ENCODE data around the gene CD22.
"Not testable (repeated sequence)": the region's sequence is repeated elsewhere in the genome, so short reads cannot be mapped to it uniquely, and the experiment has no call there.

The CD22 gene

GRCh38 chr19:35328851-35329285, at the start of gene CD22:
CD22 (plus strand) TSS chr19:35329187; CDS start chr19:35332041, 2,854 bp downstream.
- no peak for FAIRE-seq
- DNase-seq (ENCODE audit: low spot score), result no peak

GRCh38 chr19:35279374-35279773, 49.6 kb upstream of the CD22 start:
- FAIRE-seq (no peak), DNase-seq (ENCODE audit: low spot score) (no peak)

- DNase-seq (ENCODE audit: low spot score) (no peak), FAIRE-seq (no peak)
Measured at GRCh38 chr19:35279985-35280821, 48.8 kb upstream of the CD22 start.

- FAIRE-seq (no peak), DNase-seq (ENCODE audit: low spot score) (no peak)
Measured at GRCh38 chr19:35281303-35281702, 47.7 kb upstream of the CD22 start.

GRCh38 chr19:35284153-35285094, 44.6 kb upstream of the CD22 start:
- FAIRE-seq, result no peak
- no peak for DNase-seq (ENCODE audit: low spot score)

GRCh38 chr19:35285095-35285449, 43.9 kb upstream of the CD22 start:
- DNase-seq (ENCODE audit: low spot score) (no peak), FAIRE-seq (no peak)

- not testable (repeated sequence) for DNase-seq (ENCODE audit: low spot score); FAIRE-seq
Measured at GRCh38 chr19:35285465-35285864, 43.5 kb upstream of the CD22 start.

- not testable (repeated sequence) for FAIRE-seq; DNase-seq (ENCODE audit: low spot score)
Measured at GRCh38 chr19:35286101-35286500, 42.9 kb upstream of the CD22 start.

GRCh38 chr19:35287713-35288112, 41.3 kb upstream of the CD22 start:
- DNase-seq (ENCODE audit: low spot score), result no peak

GRCh38 chr19:35288331-35288730, 40.7 kb upstream of the CD22 start:
- FAIRE-seq, result no peak
- no peak for DNase-seq (ENCODE audit: low spot score)

More at GRCh38 chr19:35287713-35288112, 41.3 kb upstream of the CD22 start:
- no peak for FAIRE-seq

GRCh38 chr19:35288906-35289305, 40.1 kb upstream of the CD22 start:
- FAIRE-seq, result no peak
- DNase-seq (ENCODE audit: low spot score), result no peak

- no peak for FAIRE-seq
- no peak for DNase-seq (ENCODE audit: low spot score)
Measured at GRCh38 chr19:35290381-35291127, 38.4 kb upstream of the CD22 start.

GRCh38 chr19:35291259-35291658, 37.7 kb upstream of the CD22 start:
- DNase-seq (ENCODE audit: low spot score) (no peak), FAIRE-seq (no peak)

GRCh38 chr19:35291916-35292315, 37.1 kb upstream of the CD22 start, which contains the start of gene MAG:
MAG (plus strand) TSS chr19:35292161; CDS start chr19:35295409, 3,248 bp downstream.
- DNase-seq (ENCODE audit: low spot score) (no peak), FAIRE-seq (no peak)

- FAIRE-seq (no peak), DNase-seq (ENCODE audit: low spot score) (no peak)
Measured at GRCh38 chr19:35292421-35293362, 36.3 kb upstream of the CD22 start.

- FAIRE-seq, result no peak
- no peak for DNase-seq (ENCODE audit: low spot score)
Measured at GRCh38 chr19:35293363-35293739, 35.6 kb upstream of the CD22 start.

- FAIRE-seq (no peak), DNase-seq (ENCODE audit: low spot score) (no peak)
Measured at GRCh38 chr19:35293808-35294207, 35.2 kb upstream of the CD22 start.

- no peak for DNase-seq (ENCODE audit: low spot score)
- FAIRE-seq, result no peak
Measured at GRCh38 chr19:35294328-35294727, 34.7 kb upstream of the CD22 start.

- FAIRE-seq, result no peak
Measured at GRCh38 chr19:35294859-35295791, 33.9 kb upstream of the CD22 start.

More at GRCh38 chr19:35294859-35295791, 33.9 kb upstream of the CD22 start:
- DNase-seq (ENCODE audit: low spot score), result no peak

Data from urothelium cell line (cell line).